ENCODE results near the gene TNS1. TPM values are rescaled to one million over a fixed set of nuclear protein-coding genes. Genes with fewer than 3 reads are reported as not detected.
A peak's percentile ranks its signal among the peaks of the same experiment; 100 is the strongest.

Gene TNS1
- total and polyA plus RNA-seq, 9 of the 15 experiments (the other 6 are each of a cell fraction or from before 2014, with no cell fraction given): 0.13 to 2.7 (median 0.77) TPM

GRCh38 chr2:218005486-218005885 lies 2.7 kb upstream of the TNS1 start:
- H4K20me1 ChIP-seq (replicated peaks; ENCODE audit: control insufficient read depth, insufficient read depth, low read length): no peaks in the 10 kb centered on the region
- no peak overlapping the region for H3K9ac ChIP-seq (ENCODE audit: insufficient read depth in 1 of 2, low read depth in 2 of 2, low read length in 2 of 2)
- in situ Hi-C loops (cut with MboI) (no loop called here), intact Hi-C loops (cut with micrococcal nuclease) (no loop called here)
- ATAC-seq (no peak), DNase-seq (ENCODE audit: extremely low read depth in 1 of 4, low spot score in 3 of 4) (no peak), FAIRE-seq (no peak)
- TF ChIP-seq TFAM (CRISPR knock-in tag; conservative IDR thresholded peaks at IDR 0.05): no peak
- TF ChIP-seq SMARCA4 (IDR thresholded peaks at IDR 0.05): no peak
- ChIA-PET CTCF (ENCODE audit: low intra/inter-chr PET ratio) (no interaction called here), POLR2A (no interaction called here)
- no peak overlapping the region for H3K4me2 ChIP-seq (ENCODE audit: insufficient read depth, low read length)
- H2AFZ ChIP-seq (ENCODE audit: low read depth, low read length): no peak overlapping the region
- no peaks in the 10 kb centered on the region for H3K79me2 ChIP-seq (ENCODE audit: control insufficient read depth, insufficient read depth, low read length)
- peaks cover 0 to 6% of the 10 kb centered on the region in 2 experiments; a peak in 2 of 5 replicates for H3K4me1 ChIP-seq (replicated peaks in 1 of 2; ENCODE audit: control insufficient read depth in 2 of 2, insufficient read depth in 2 of 2, low read length in 2 of 2)
- no peak overlapping the region for H3K27ac ChIP-seq (ENCODE audit: extremely low read depth, low read depth, low read length)
- H3K9me1 ChIP-seq (ENCODE audit: control insufficient read depth, insufficient read depth, low read length): no peaks in the 10 kb centered on the region
- H3K4me3 ChIP-seq: no peak overlapping the region
- 3% methylated on average over 3 of the region's 3 CpGs for WGBS (ENCODE audit: insufficient coverage, low coverage, missing lambda C conversion rate)
- no peaks in the 10 kb centered on the region for H3K36me3 ChIP-seq (ENCODE audit: control insufficient read depth, insufficient read depth, low read length)
- BruUV-seq (replicated peaks): no TSS peak
- H3K9me3 ChIP-seq (replicated peaks; ENCODE audit: control insufficient read depth, insufficient read depth, low read depth, low read length): no peaks in the 10 kb centered on the region
- H3K27me3 ChIP-seq (ENCODE audit: control insufficient read depth in 2 of 2, insufficient read depth in 2 of 2, low read length in 2 of 2): peaks cover 0 to 10% of the 10 kb centered on the region in 2 experiments; a peak in 3 of 5 replicates

- Histone ChIP-seq H3K4me1 (replicated peaks in 1 of 2; ENCODE audit: control insufficient read depth in 2 of 2, insufficient read depth in 2 of 2, low read length in 2 of 2) (peaks cover 0 to 2% of the 10 kb centered on the region in 2 experiments; a peak in 2 of 5 replicates), H3K27ac (ENCODE audit: extremely low read depth, low read depth, low read length) (no peak overlapping the region), H3K9me1 (ENCODE audit: control insufficient read depth, insufficient read depth, low read length) (no peaks in the 10 kb centered on the region), H3K79me2 (ENCODE audit: control insufficient read depth, insufficient read depth, low read length) (no peaks in the 10 kb centered on the region), H3K36me3 (ENCODE audit: control insufficient read depth, insufficient read depth, low read length) (no peaks in the 10 kb centered on the region), H3K9me3 (replicated peaks; ENCODE audit: control insufficient read depth, insufficient read depth, low read depth, low read length) (no peaks in the 10 kb centered on the region), H3K4me3 (no peak overlapping the region), H3K27me3 (ENCODE audit: control insufficient read depth in 2 of 2, insufficient read depth in 2 of 2, low read length in 2 of 2) (peaks cover 0 to 10% of the 10 kb centered on the region in 2 experiments; a peak in 3 of 5 replicates), H2AFZ (ENCODE audit: low read depth, low read length) (no peak overlapping the region), H3K9ac (ENCODE audit: insufficient read depth in 1 of 2, low read depth in 2 of 2, low read length in 2 of 2) (no peak overlapping the region), H3K4me2 (ENCODE audit: insufficient read depth, low read length) (no peak overlapping the region), H4K20me1 (replicated peaks; ENCODE audit: control insufficient read depth, insufficient read depth, low read length) (no peaks in the 10 kb centered on the region)
- no TSS peak for BruUV-seq (replicated peaks)
- in situ Hi-C loops (cut with MboI) (no loop called here), intact Hi-C loops (cut with micrococcal nuclease) (no loop called here)
- CTCF ChIA-PET (ENCODE audit: low intra/inter-chr PET ratio): no interaction called here
- no peak for ATAC-seq
- TF ChIP-seq ZNF197 (CRISPR knock-in tag; IDR thresholded peaks at IDR 0.05; ENCODE audit: low read depth) (no peak), USF1 (CRISPR knock-in tag; IDR thresholded peaks at IDR 0.05) (no peak), TAF9B (IDR thresholded peaks at IDR 0.05; ENCODE audit: partially characterized antibody) (no peak), HNRNPLL (IDR thresholded peaks at IDR 0.05; ENCODE audit: low read depth, low read length, poor library complexity, severe bottlenecking) (no peak), PHF20 (IDR thresholded peaks at IDR 0.05; ENCODE audit: partially characterized antibody) (no peak), PHF8 (IDR thresholded peaks at IDR 0.05; ENCODE audit: borderline replicate concordance, low read length) (no peak)
- 0% methylated on average over 4 of the region's 4 CpGs for WGBS (ENCODE audit: insufficient coverage, low coverage, missing lambda C conversion rate)
- peak in 1 of 4 experiments; percentile 5 for DNase-seq (ENCODE audit: extremely low read depth in 1 of 4, low spot score in 3 of 4)
- FAIRE-seq: no peak
- POLR2A ChIA-PET: no interaction called here
Observed at GRCh38 chr2:218005028-218005427, 2.2 kb upstream of the TNS1 start.

Measured in K562 (cell line).